WERI-Rb-1 (cell line): ENCODE results near the gene OSTC.

Experiments
- DNase-seq: peaks from one replicate; pipeline ENCODE4 v3.0.0-alpha.2; 2020
- H3K27ac ChIP-seq: fragments of 250-450 bp; sonication (Bioruptor Pico); 2 replicates; pipeline ENCODE4 v1.5.1; 2020; ENCODE audit warnings: mild to moderate bottlenecking, moderate library complexity
- H3K27me3 ChIP-seq: fragments of 250-450 bp; sonication (Bioruptor Pico); 2 replicates; pipeline ENCODE4 v1.5.1; 2021; ENCODE audit warnings: mild to moderate bottlenecking, low read depth, moderate library complexity; ENCODE audit not compliant: insufficient read depth, severe bottlenecking
- H3K36me3 ChIP-seq: fragments of 250-450 bp; sonication (Bioruptor Pico); 2 replicates; pipeline ENCODE4 v1.5.1; 2020; ENCODE audit warnings: mild to moderate bottlenecking, moderate library complexity
- H3K4me3 ChIP-seq: 2 replicates; pipeline ENCODE4 v1.5.1; 2011; ENCODE audit warnings: low read depth, mild to moderate bottlenecking, control low read depth, low read length
- H3K9me3 ChIP-seq: fragments of 250-450 bp; sonication (Bioruptor Pico); 2 replicates; pipeline ENCODE4 v1.5.1; 2021; ENCODE audit warnings: mild to moderate bottlenecking, moderate library complexity; ENCODE audit not compliant: severe bottlenecking
- CTCF ChIP-seq: IDR thresholded peaks from 2 replicates; pipeline ENCODE4 v1.5.1; 2011; ENCODE audit warnings: low read depth, mild to moderate bottlenecking, control low read depth, inconsistent platforms, low read length

Gene OSTC

DNA sequence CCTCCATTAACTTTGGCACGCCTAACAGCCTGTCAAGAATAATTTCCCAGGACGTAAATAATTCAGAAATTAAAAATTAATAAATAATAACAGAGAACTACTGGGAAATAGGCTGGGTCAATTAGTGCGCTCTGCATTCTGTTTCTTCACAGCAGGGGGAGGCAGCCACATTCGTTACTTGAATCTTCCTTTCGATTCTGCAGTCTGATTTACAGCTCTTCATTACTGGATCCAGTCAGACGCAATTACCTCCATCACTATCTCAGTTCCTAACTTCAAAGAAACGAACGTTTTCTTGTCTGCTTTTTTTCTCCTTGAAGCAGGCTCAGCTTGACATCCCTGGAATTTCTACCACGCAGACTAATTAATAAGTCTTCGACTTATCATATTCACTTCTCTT lies 39.0 kb upstream of the OSTC start:
- H3K27ac ChIP-seq, result no peak overlapping the region
- DNase-seq, result no peak
- TF ChIP-seq CTCF, result 0 out of 2 replicates have a peak, but pooled peaks have one; percentile 3
- no peaks in the 10 kb centered on the region for H3K27me3 ChIP-seq
- H3K4me3 ChIP-seq, result no peak overlapping the region
- H3K9me3 ChIP-seq, result peaks cover 2% of the 10 kb centered on the region
- H3K36me3 ChIP-seq, result no peaks in the 10 kb centered on the region

DNA sequence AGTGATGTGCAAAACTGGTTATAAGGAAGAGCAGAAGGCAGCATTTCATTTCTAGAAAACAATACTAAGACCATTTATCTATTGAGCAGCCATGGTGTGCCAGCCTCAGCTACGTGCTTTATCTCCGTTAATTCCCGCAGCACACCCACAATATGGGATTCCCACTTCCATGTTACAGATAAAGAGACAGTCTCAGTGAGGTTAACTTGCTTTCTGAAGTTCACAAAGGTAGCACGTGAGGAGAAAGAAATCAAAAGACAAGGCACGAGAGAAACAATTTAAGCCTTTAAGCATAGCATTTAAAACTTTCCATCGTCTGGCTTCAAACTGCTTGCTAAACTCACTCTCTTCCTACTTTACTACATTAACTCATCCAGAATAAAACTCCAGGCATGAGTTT lies 38.0 kb upstream of the OSTC start:
- DNase-seq, result no peak
- H3K36me3 ChIP-seq, result no peaks in the 10 kb centered on the region
- H3K27me3 ChIP-seq, result no peaks in the 10 kb centered on the region
- H3K4me3 ChIP-seq, result no peak overlapping the region
- H3K27ac ChIP-seq, result no peak overlapping the region
- TF ChIP-seq CTCF, result no peak
- H3K9me3 ChIP-seq, result peaks cover 6% of the 10 kb centered on the region

DNA sequence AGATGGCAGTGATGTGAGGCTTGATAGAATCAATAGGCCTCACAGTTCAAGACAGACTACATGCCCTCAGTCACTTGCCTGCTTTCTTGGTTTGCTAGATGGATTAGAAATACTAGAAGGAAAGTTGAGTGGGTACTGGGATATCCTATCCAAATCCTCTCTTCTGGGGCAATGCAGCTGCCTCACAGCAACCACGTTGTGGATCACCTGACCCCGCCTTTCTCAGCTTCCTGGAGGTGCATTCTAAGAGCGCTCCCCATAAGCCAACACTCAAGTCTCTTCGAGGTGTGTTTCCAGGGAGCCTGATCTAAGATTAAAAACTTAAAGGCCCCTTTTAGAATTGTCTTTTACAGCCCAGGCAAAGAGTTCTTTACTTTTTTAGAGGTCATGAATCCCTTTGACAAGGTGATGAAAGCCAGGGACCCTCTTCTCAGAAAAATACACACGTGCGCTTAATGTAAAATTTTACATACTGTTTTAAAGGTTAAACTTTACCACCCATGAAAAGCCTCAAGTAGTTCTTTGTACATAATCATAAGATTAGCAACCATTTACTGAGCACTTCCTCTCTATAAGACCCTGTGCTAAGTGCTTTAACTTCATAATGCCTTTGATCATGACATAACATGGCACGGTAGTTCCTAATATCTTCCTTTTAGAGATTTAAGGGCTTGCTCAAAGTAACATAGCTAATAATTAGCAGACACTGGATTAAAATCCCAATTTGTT lies 30.9 kb upstream of the OSTC start:
- H3K9me3 ChIP-seq, result peaks cover 6% of the 10 kb centered on the region
- peak overlapping the region; percentile 48 for H3K27ac ChIP-seq
- H3K4me3 ChIP-seq, result peak overlapping the region; percentile 98
- no peaks in the 10 kb centered on the region for H3K27me3 ChIP-seq
- TF ChIP-seq CTCF, result no peak
- peak; percentile 18 for DNase-seq
- peaks cover 41% of the 10 kb centered on the region for H3K36me3 ChIP-seq

GRCh38 chr4:108620101-108620932 lies 30.1 kb upstream of the OSTC start, which contains the start of gene RPL34:
RPL34 (plus strand) TSS chr4:108620576; CDS start chr4:108621960, 1,384 bp downstream.
- Histone ChIP-seq H3K9me3 (peaks cover 6% of the 10 kb centered on the region), H3K36me3 (peaks cover 49% of the 10 kb centered on the region), H3K27ac (peak within 1 kb of the TSS; percentile 84), H3K4me3 (peak within 1 kb of the TSS; percentile 98), H3K27me3 (no peaks in the 10 kb centered on the region)
- no peak for TF ChIP-seq CTCF
- DNase-seq, result peak; percentile 98

- H3K27me3 ChIP-seq, result no peaks in the 10 kb centered on the region
- peaks cover 58% of the 10 kb centered on the region for H3K36me3 ChIP-seq
- no peak for DNase-seq
- H3K9me3 ChIP-seq, result peaks cover 4% of the 10 kb centered on the region
- H3K27ac ChIP-seq, result peak overlapping the region; percentile 84
- TF ChIP-seq CTCF, result no peak
- peak overlapping the region; percentile 98 for H3K4me3 ChIP-seq
These were observed 29.2 kb upstream of the OSTC start for GRCh38 chr4:108620933-108621905.
